Measurements from ENCODE around the gene ARHGAP4.

ARHGAP4 gene

GRCh38 chrX:153925739-153926551 is at the start of gene ARHGAP4:
TSS of gene ARHGAP4 (minus strand) at chrX:153926264. CDS start at chrX:153926202, 62 bp downstream.
- DNase-seq = peak; percentile 15

DNA sequence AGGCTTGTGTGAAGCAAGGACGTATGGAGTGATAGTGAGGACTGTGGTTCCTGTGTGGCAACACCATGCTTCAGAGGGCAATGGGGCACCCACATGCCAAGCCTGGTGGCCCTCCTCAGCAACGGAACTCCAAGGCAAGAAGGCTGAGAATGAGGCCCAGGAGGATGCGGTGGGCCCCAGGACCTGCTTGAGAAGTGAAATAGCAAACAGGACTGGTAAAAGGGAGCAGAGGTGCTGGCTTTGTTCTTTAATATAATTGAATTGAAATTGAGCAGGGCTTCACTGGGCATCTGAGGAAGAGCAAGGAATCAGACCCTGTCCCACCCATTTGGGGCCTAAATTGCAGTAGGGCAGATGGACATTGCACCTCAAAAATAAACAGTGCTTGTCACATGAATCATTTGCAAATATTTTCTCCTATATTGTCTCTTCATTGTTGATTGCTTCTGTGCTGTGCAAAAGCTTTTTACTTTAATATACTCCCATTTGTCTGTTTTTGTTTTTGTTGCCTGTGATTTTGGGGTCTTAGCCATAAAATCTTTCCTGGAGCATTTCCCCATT is 48.7 kb upstream of the ARHGAP4 start:
- DNase-seq = no peak

- no peak for DNase-seq
Measured at GRCh38 chrX:153974003-153974725, 48.1 kb upstream of the ARHGAP4 start.

GRCh38 chrX:153973127-153974002 is 47.3 kb upstream of the ARHGAP4 start:
- no peak for DNase-seq

- peak; percentile 89 for DNase-seq
Measured at GRCh38 chrX:153972368-153973126, 46.5 kb upstream of the ARHGAP4 start, which contains the start of gene TMEM187. TSS of gene TMEM187 (plus strand) at chrX:153972754. CDS start at chrX:153982063, 9,309 bp downstream.

- DNase-seq = peak; percentile 93
Measured at GRCh38 chrX:153971450-153972367, 45.6 kb upstream of the ARHGAP4 start, which contains the start of gene HCFC1. TSS of gene HCFC1 (minus strand) at chrX:153971818. CDS start at chrX:153970840, 978 bp downstream.

GRCh38 chrX:153971124-153971449 is 45.0 kb upstream of the ARHGAP4 start:
- DNase-seq = peak; percentile 89

DNA sequence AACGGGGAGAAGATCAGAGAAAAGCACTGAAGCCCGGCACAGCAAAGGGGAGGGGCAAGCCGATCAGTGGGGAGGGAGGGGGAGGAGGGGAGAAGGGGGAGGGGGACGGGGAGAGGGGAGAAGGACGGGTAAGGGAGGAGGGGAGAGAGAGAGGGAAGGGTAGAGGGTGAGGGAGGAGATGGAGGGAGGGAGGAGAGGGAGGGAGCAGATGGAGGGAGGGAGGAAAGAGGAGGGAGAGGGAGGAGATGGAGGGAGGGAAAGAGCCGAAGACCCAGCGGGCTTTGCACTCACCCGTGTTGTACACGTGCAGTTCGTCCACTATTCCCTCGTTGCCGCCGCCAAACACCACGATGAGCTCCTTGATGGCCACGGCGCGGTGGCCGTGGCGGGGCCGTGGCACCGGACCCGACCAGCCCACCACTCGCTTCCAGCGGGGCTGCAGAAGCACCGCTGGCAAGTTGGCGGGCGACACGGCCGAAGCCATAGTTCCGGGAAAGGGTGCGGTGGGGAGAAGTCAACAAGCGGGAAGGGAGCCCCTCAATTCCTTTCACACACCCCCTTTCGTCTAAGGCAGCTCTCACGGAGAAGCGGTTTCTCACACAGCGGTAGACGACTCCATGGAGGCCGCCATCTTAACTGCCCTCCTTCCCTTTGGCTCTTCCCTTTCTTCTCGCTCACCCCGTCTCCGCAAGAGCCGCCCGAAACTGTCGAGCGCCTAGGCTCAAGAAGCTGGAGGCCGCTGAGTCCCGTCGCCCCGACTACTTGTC is 44.5 kb upstream of the ARHGAP4 start:
- peak; percentile 34 for DNase-seq

DNA sequence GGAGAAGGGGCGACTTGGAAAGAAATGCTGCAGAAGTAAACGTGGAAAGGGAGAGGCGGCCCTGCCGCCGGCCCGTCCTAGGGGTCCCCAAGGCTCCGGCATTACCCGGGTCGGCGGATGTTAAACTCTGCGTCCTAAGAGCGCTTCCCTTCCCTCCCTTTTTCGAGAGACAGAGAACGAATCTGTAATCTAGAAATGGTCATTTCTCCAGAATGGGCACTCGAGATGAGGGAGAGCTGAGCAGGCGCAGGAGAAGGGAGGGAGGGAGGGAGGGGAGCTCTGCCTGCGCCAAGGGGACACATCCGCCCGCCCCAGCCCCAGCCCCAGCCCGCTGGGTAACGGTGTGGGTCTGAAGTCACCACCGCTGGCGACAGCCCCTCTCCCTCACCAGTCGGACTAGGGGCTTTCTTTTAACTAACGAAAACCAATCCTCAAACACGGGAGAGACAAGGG is 43.9 kb upstream of the ARHGAP4 start:
- DNase-seq = no peak

GRCh38 chrX:153969125-153969903 is 43.2 kb upstream of the ARHGAP4 start:
- DNase-seq = no peak

DNA sequence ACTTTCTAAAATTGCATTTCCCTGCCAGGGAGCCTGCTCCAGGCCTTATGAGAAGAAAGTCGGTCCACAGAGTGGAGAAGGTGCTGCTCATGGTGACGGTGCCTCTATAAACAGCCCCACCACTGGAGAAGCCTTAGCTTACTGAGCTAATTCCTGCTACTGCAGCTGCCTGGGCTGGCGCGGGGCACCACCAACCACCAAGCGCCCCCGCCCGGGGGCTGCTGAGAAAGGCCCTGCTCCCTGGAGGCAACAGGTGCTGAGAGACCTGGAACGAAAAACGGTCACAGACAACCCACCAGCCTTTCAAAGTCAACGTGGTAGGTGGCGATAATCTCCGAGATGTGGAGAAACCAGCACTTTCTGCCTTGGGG is 42.7 kb upstream of the ARHGAP4 start:
- DNase-seq = peak; percentile 36

- no peak for DNase-seq
Measured at GRCh38 chrX:153968255-153968654, 42.2 kb upstream of the ARHGAP4 start.

- peak; percentile 52 for DNase-seq
Measured at GRCh38 chrX:153967536-153968224, 41.6 kb upstream of the ARHGAP4 start.

DNA sequence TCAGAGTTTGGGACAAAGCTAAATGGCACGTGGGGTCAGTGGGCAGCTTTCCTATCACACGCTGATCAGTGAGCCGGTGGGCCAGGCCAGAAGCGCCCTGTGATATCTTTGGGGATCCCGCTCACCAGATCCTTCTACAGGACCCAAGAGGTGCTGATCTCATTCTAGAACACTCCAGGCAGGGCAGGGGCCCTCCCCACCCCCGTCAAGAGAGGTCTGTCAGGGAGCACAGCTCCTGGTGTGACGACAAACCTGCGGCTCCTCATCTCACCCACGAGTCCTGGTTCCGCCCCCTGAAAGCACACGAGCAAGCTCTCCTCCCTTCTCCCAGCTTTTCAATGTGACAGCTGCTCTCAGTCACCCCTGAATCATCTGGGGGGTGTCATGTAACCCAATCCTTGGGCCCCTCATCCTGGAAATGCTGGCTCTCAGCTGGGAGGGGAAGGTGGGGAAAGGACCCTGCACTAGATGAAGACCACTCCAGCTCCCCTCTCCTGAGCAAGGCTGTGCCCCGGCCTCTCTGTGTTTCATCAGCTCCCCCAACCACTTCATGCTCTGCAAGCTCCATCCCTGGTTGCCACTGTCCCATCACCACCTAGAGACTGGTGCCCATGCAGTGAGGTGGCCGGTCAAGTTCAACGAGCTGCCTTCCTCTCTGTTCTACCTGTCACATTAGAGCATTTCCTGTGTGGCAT is 40.9 kb upstream of the ARHGAP4 start:
- no peak for DNase-seq

DNA sequence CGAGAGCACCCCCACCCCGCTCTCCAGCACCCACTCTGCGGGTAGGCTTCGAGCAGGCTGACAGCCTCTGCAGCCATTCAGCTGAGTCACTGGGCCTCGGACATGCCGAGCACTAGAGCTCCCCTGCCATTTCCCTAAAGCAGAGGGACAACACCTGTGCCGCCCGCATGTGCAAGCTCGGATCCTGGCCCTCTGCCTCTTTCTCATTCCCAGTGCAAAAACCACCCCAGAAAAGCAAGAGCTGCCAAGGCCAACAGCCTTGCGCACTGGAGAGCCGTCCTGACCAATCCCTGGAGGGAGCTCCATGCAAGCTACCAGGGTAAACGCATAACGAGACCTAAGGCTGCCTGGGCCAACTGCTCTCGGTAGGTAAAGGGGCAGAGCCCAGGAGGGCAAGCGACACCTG is 40.2 kb upstream of the ARHGAP4 start:
- no peak for DNase-seq

- DNase-seq = no peak
Measured at GRCh38 chrX:153965406-153965805, 39.3 kb upstream of the ARHGAP4 start.

DNA sequence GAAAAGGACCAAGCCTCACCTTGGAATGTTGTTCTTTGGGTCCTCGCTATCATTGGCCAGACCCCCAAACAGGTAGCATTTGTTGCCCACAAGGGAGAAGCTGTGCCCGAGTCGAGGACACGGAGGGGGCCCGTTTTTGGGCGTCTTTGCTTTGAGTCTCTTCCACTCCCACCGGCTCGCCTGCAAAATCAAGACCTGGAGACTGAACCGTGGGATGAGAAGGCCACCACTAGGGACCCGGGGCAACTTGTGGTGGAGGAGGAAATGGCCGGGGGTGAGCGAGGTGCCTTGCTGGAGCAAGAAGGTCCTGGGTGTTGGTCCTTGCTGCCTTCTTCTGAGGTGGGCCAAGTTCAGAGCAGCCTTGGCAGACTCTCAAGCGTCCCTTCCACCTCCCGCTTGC is 38.0 kb upstream of the ARHGAP4 start:
- DNase-seq = no peak

DNA sequence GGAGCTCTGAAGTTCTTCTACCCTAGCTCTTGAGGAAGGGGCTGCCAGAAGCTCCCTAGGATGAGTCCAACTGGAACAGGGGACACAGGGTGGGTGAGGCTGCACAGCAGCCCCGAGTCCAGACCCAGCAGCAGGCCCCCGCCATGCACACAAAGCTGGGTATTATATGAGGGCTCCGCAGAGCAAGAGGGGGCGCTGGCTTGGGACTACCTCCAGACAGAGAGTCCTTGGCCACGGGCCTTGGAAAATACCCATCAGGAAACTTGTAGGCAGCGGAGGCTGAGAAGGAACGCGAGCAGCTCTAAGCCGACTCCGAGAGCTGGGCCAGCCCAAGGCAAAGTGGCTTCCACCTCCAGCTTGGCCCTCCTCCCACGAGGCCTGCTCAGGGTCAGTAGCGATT is 37.5 kb upstream of the ARHGAP4 start:
- DNase-seq = no peak

Data from CD4-positive, alpha-beta T cell treated with Interleukin-4 for 4 hours (primary cell).